OCI-LY1 (cell line): ENCODE results near the gene PHF23.

Source experiments
- H2AFZ ChIP-seq: fragments of 200-600 bp; sonication (generic), shearing (Covaris generic); 2 replicates; pipeline ENCODE4 v1.6.0; 2014; ENCODE audit warnings: antibody characterized with exemption, mild to moderate bottlenecking, low read length
- H3F3A ChIP-seq: fragments of 200-600 bp; sonication (generic), shearing (Covaris generic); 2 replicates; pipeline ENCODE4 v1.6.0; 2014; ENCODE audit warnings: mild to moderate bottlenecking, antibody characterized with exemption, low read length, moderate library complexity; ENCODE audit not compliant: insufficient read depth
- H3K27ac ChIP-seq: fragments of 200-600 bp; sonication (generic); 2 replicates; pipeline ENCODE4 v1.5.1; 2014; ENCODE audit warnings: low read length, mixed run types, mild to moderate bottlenecking, low read depth; ENCODE audit not compliant: poor library complexity, severe bottlenecking
- H3K27me3 ChIP-seq: fragments of 200-600 bp; sonication (generic); 2 replicates; pipeline ENCODE4 v1.6.0; 2014; ENCODE audit warnings: antibody characterized with exemption, mild to moderate bottlenecking, low read length, moderate library complexity; ENCODE audit not compliant: insufficient read depth
- H3K36me3 ChIP-seq: fragments of 200-600 bp; sonication (generic); 2 replicates; pipeline ENCODE4 v1.6.1; 2014; ENCODE audit warnings: mild to moderate bottlenecking, antibody characterized with exemption, low read length, moderate library complexity, mixed read lengths; ENCODE audit not compliant: insufficient read depth
- H3K4me1 ChIP-seq: fragments of 200-600 bp; sonication (generic); 2 replicates; pipeline ENCODE4 v1.5.1; 2014; ENCODE audit warnings: mild to moderate bottlenecking, low read length, moderate library complexity; ENCODE audit not compliant: insufficient read depth, severe bottlenecking
- H3K4me2 ChIP-seq: fragments of 200-600 bp; sonication (generic), shearing (Covaris generic); 2 replicates; pipeline ENCODE4 v1.6.1; 2014; ENCODE audit warnings: low read length
- H3K4me3 ChIP-seq: fragments of 200-600 bp; sonication (generic); 2 replicates; pipeline ENCODE4 v1.5.1; 2014; ENCODE audit warnings: low read length, low read depth, mild to moderate bottlenecking, mixed read lengths; ENCODE audit not compliant: poor library complexity, severe bottlenecking
- H3K79me2 ChIP-seq: fragments of 200-600 bp; shearing (Covaris generic); 2 replicates; pipeline ENCODE4 v1.6.1; 2016; ENCODE audit warnings: mixed run types, low read length, mixed read lengths; ENCODE audit not compliant: insufficient read depth
- H3K9ac ChIP-seq: fragments of 200-600 bp; sonication (generic), shearing (Covaris generic); 2 replicates; pipeline ENCODE4 v1.6.1; 2014; ENCODE audit warnings: mild to moderate bottlenecking, low read length, mixed read lengths
- H3K9me2 ChIP-seq: fragments of 200-600 bp; sonication (generic), shearing (Covaris generic); 2 replicates; pipeline ENCODE4 v1.6.1; 2014; ENCODE audit warnings: low read depth, mild to moderate bottlenecking, low read length, mixed read lengths
- H3K9me3 ChIP-seq: fragments of 200-600 bp; shearing (Covaris generic); 2 replicates; pipeline ENCODE4 v1.6.1; 2014; ENCODE audit warnings: low read length, mixed read lengths
- H4K20me1 ChIP-seq: fragments of 200-600 bp; sonication (generic), shearing (Covaris generic); 2 replicates; pipeline ENCODE4 v1.6.0; 2016; ENCODE audit warnings: mild to moderate bottlenecking, low read length; ENCODE audit not compliant: insufficient read depth
- EZH2 ChIP-seq: fragments of 200-600 bp; sonication (generic), shearing (Covaris generic); IDR thresholded peaks from 2 replicates; pipeline ENCODE4 v1.8.0; 2017; ENCODE audit warnings: borderline replicate concordance, mixed run types, mild to moderate bottlenecking, antibody characterized with exemption, low read length, moderate library complexity, mixed read lengths
- TF ChIP-seq, protein P1 (sequence below): fragments of 200-600 bp; sonication (generic), shearing (Covaris generic); IDR thresholded peaks from 2 replicates; pipeline ENCODE4 v1.5.1; 2017; ENCODE audit warnings: mild to moderate bottlenecking, antibody characterized with exemption, low read length, moderate library complexity, mixed read lengths

PHF23 gene

DNA sequence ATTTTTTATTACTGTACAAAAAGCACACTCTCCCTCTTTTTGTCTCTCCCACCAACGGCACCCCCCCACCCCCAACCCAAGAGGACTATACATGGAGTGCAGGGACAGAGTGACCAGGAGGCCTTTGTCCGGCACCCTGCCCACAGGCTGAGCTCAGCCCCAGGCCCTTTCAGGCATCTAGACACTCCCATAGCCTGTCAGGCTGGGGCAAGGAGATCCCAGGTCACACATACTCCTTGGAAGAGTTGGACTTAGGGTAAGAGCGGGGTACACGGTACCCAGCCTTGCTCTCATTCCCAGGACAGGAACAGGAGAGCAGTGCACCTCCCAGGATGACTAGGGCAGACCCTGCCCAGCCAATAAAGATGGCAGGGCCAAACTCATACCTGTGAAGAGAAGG lies 20.9 kb upstream of the PHF23 start:
- Histone ChIP-seq H3K4me3 (no peak overlapping the region), H3K9me2 (no peaks in the 10 kb centered on the region), H3K27ac (no peak overlapping the region), H3K9ac (no peak overlapping the region), H2AFZ (no peak overlapping the region), H4K20me1 (no peaks in the 10 kb centered on the region), H3K79me2 (no peaks in the 10 kb centered on the region), H3K9me3 (no peaks in the 10 kb centered on the region), H3K36me3 (peaks cover 30% of the 10 kb centered on the region), H3K27me3 (peaks cover 7% of the 10 kb centered on the region; the same call in 1 of the 2 replicates), H3F3A (no peaks in the 10 kb centered on the region), H3K4me1 (peaks cover 17% of the 10 kb centered on the region), H3K4me2 (no peak overlapping the region)
- TF ChIP-seq, protein P1, sequence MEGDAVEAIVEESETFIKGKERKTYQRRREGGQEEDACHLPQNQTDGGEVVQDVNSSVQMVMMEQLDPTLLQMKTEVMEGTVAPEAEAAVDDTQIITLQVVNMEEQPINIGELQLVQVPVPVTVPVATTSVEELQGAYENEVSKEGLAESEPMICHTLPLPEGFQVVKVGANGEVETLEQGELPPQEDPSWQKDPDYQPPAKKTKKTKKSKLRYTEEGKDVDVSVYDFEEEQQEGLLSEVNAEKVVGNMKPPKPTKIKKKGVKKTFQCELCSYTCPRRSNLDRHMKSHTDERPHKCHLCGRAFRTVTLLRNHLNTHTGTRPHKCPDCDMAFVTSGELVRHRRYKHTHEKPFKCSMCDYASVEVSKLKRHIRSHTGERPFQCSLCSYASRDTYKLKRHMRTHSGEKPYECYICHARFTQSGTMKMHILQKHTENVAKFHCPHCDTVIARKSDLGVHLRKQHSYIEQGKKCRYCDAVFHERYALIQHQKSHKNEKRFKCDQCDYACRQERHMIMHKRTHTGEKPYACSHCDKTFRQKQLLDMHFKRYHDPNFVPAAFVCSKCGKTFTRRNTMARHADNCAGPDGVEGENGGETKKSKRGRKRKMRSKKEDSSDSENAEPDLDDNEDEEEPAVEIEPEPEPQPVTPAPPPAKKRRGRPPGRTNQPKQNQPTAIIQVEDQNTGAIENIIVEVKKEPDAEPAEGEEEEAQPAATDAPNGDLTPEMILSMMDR, result no peak
- no peak for TF ChIP-seq EZH2

DNA sequence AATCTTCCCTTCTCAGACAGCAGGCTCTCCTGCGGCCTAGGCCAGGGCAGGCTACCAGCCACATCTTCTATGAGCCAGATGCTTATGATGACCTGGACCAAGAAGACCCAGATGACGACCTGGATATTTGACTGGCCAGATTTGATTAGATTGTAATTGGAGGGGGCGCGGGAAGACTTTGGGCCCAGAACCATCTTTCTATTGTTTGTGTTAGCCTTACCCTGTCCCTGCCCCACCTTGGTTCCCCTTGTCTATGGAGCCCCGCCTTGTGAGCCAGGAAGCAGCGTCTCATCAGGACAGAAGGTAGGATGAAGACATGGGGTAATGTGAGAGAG lies 20.3 kb upstream of the PHF23 start:
- no peaks in the 10 kb centered on the region for H4K20me1 ChIP-seq
- H3K4me3 ChIP-seq, result no peak overlapping the region
- no peak overlapping the region for H3K9ac ChIP-seq
- H3K36me3 ChIP-seq, result peaks cover 36% of the 10 kb centered on the region
- H3K27ac ChIP-seq, result no peak overlapping the region
- H3K4me2 ChIP-seq, result no peak overlapping the region
- H3K9me2 ChIP-seq, result no peaks in the 10 kb centered on the region
- TF ChIP-seq, protein P1, result no peak
- TF ChIP-seq EZH2, result no peak
- peaks cover 7% of the 10 kb centered on the region; the same call in 1 of the 2 replicates for H3K27me3 ChIP-seq
- no peak overlapping the region for H2AFZ ChIP-seq
- H3K9me3 ChIP-seq, result no peaks in the 10 kb centered on the region
- H3K4me1 ChIP-seq, result peaks cover 17% of the 10 kb centered on the region
- no peaks in the 10 kb centered on the region for H3K79me2 ChIP-seq
- H3F3A ChIP-seq, result no peaks in the 10 kb centered on the region

DNA sequence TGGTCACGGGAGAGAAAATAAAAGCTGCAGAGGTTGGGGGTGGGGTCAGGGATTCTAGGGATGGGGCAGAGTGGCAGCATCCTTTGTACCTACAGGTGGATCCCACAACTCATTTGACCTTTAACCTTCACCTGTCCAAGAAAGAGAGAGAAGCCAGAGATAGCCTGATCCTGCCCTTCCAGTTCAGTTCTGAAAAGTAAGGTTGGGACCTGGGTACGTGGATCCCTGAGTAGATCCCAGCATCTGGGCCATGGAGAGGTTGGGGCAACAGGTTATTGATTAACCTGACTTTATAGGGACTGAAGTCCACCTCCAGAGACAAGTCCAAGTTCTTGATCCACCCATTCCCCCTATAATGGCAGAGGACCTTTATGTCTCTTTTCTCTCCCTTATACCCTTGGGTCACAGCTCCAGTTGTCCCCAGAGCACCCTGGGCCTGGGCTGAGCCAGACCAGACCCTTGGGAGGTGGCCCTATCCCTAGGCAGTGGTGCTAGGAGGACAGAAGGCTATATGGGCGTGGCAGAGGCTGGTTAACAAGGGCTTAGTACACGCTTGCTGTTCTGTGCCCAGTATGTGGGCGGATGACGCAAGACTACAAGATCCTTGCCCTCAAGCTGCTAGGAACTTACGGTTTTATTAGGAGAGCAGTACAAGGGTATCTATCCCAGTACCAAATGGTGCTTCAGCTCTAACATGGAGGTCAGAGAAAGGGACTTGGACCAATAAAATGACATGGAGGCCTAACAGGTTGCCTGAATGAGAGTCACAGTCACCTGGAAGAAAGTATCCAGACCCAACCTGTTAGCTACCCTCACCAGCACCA lies 19.7 kb upstream of the PHF23 start:
- no peaks in the 10 kb centered on the region for H3K79me2 ChIP-seq
- H3K4me2 ChIP-seq, result no peak overlapping the region
- no peak overlapping the region for H3K4me3 ChIP-seq
- peaks cover 42% of the 10 kb centered on the region for H3K36me3 ChIP-seq
- no peaks in the 10 kb centered on the region for H3K9me3 ChIP-seq
- H3K9ac ChIP-seq, result no peak overlapping the region
- no peak overlapping the region for H3K27ac ChIP-seq
- peaks cover 7% of the 10 kb centered on the region; the same call in 1 of the 2 replicates for H3K27me3 ChIP-seq
- TF ChIP-seq EZH2, result no peak
- TF ChIP-seq, protein P1, result no peak
- no peaks in the 10 kb centered on the region for H4K20me1 ChIP-seq
- H3K4me1 ChIP-seq, result peaks cover 17% of the 10 kb centered on the region
- H3F3A ChIP-seq, result no peaks in the 10 kb centered on the region
- no peak overlapping the region for H2AFZ ChIP-seq
- no peaks in the 10 kb centered on the region for H3K9me2 ChIP-seq
